ENCODE results near the gene TM4SF4.
A peak's percentile ranks its signal among the peaks of the same experiment; 100 is the strongest.

DNA sequence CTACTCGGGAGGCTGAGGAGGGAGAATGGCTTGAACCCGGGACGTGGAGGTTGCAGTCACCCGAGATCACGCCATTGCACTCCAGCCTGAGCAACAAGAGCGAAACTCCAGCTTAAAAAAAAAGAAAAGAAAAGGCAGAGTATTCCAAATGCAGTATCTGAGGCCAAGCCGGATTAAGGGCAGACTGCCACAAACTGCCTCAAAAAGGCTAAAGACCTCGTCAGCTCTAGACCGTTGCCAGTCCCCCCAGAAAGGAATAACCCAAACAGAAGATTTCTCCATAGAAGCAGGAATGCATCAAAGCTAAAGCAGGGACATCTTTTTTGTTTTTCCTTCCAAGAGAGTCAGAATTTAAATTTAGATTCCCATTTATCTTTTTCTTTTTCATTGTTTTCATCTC lies 72.9 kb downstream of the TM4SF4 start:
- peak in 3 of 4 donors; percentile 48 to 68 (median 57) for TF ChIP-seq POLR2AphosphoS5 (IDR thresholded peaks at IDR 0.05)
- TF ChIP-seq, protein P1, sequence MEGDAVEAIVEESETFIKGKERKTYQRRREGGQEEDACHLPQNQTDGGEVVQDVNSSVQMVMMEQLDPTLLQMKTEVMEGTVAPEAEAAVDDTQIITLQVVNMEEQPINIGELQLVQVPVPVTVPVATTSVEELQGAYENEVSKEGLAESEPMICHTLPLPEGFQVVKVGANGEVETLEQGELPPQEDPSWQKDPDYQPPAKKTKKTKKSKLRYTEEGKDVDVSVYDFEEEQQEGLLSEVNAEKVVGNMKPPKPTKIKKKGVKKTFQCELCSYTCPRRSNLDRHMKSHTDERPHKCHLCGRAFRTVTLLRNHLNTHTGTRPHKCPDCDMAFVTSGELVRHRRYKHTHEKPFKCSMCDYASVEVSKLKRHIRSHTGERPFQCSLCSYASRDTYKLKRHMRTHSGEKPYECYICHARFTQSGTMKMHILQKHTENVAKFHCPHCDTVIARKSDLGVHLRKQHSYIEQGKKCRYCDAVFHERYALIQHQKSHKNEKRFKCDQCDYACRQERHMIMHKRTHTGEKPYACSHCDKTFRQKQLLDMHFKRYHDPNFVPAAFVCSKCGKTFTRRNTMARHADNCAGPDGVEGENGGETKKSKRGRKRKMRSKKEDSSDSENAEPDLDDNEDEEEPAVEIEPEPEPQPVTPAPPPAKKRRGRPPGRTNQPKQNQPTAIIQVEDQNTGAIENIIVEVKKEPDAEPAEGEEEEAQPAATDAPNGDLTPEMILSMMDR (IDR thresholded peaks at IDR 0.05): no peak

Data from sigmoid colon (tissue), 4 donors.